H1 (cell line): Measurements from ENCODE around the gene YTHDF2. TPM values are rescaled to one million over a fixed set of nuclear protein-coding genes. Genes with fewer than 3 reads are reported as not detected.

ENCODE experiments used
- CTCF ChIA-PET: fragments of 300-600 bp; sonication (Branson Sonifier 250); formaldehyde crosslinking; loops from one replicate; lab custom pipeline; 2021; ENCODE audit not compliant: partially characterized antibody; lab: Charles Lee
- POLR2A ChIA-PET: fragments of 300-600 bp; sonication (Branson Sonifier 250); formaldehyde crosslinking; loops from one replicate; lab custom pipeline; 2021; ENCODE audit warnings: inconsistent platforms; ENCODE audit not compliant: partially characterized antibody; lab: Charles Lee
- DNase-seq, 2 experiments: peaks; one replicate each; pipeline versions ENCODE4 v3.0.0 to v3.0.0-alpha.2; 2010 to 2022; ENCODE audit warnings: low spot score in 2 of 2, low read depth in 1 of 2, mixed read lengths in 1 of 2
- FAIRE-seq: peaks from 2 replicates; lab custom pipeline; 2011; peaks lifted over from hg19 to GRCh38; lab: Jason Lieb, UNC
- H2AFZ ChIP-seq: 2 replicates; pipeline ENCODE4 v1.8.1; 2012; ENCODE audit warnings: low read length, inconsistent platforms
- H2AK5ac ChIP-seq: 2 replicates; pipeline ENCODE4 v1.6.1; 2013; ENCODE audit warnings: low read depth, low read length
- H2BK120ac ChIP-seq: replicated peaks from 2 replicates; pipeline ENCODE3; 2013; ENCODE audit warnings: low read depth, low read length, inconsistent platforms
- H2BK12ac ChIP-seq: 2 replicates; pipeline ENCODE4 v1.6.1; 2013; ENCODE audit warnings: low read depth, low read length
- H2BK15ac ChIP-seq: 2 replicates; pipeline ENCODE4 v1.6.1; 2013; ENCODE audit warnings: low read length
- H2BK20ac ChIP-seq: 2 replicates; pipeline ENCODE4 v1.6.1; 2013; ENCODE audit warnings: low read length
- H2BK5ac ChIP-seq: 2 replicates; pipeline ENCODE4 v1.6.1; 2013; ENCODE audit warnings: low read depth, low read length
- H3K14ac ChIP-seq: 2 replicates; pipeline ENCODE4 v1.6.1; 2013; ENCODE audit warnings: inconsistent platforms; ENCODE audit not compliant: insufficient read length
- H3K18ac ChIP-seq: 2 replicates; pipeline ENCODE4 v1.6.1; 2013; ENCODE audit warnings: low read length; ENCODE audit errors: extremely low read depth
- H3K23ac ChIP-seq: 2 replicates; pipeline ENCODE4 v1.6.1; 2013; ENCODE audit warnings: inconsistent platforms; ENCODE audit not compliant: insufficient read length
- H3K23me2 ChIP-seq: 2 replicates; pipeline ENCODE4 v1.6.1; 2013; ENCODE audit warnings: low read depth, low read length
- H3K27ac ChIP-seq: 2 replicates; pipeline ENCODE4 v1.6.1; 2011; ENCODE audit warnings: low read depth, low read length, inconsistent platforms
- H3K27me3 ChIP-seq, 4 experiments: replicated peaks in 1 of 4; 1 replicate in 1 of 4; 2 replicates in 3 of 4; pipeline versions ENCODE4 v1.6.1 to v1.8.1; 2011 to 2013; ENCODE audit warnings: low read length in 3 of 4, mild to moderate bottlenecking in 3 of 4, inconsistent platforms in 2 of 4, mixed read lengths in 2 of 4, moderate library complexity in 1 of 4; ENCODE audit not compliant: control insufficient read depth in 3 of 4, insufficient read depth in 3 of 4; ENCODE audit errors: extremely low read depth in 1 of 4
- H3K36me3 ChIP-seq, 4 experiments: 2 replicates each; pipeline versions ENCODE4 v1.6.1 to v1.8.1; 2011 to 2013; ENCODE audit warnings: mild to moderate bottlenecking in 4 of 4, low read length in 3 of 4, moderate library complexity in 2 of 4, control low read depth in 1 of 4, inconsistent platforms in 1 of 4; ENCODE audit not compliant: insufficient read depth in 4 of 4, control insufficient read depth in 2 of 4
- H3K4ac ChIP-seq: replicated peaks from 2 replicates; pipeline ENCODE3; 2013; ENCODE audit warnings: low read length, low read depth, mixed read lengths, inconsistent platforms; ENCODE audit not compliant: insufficient read length
- H3K4me1 ChIP-seq, 4 experiments: replicated peaks in 1 of 4; 1 replicate in 1 of 4; 2 replicates in 3 of 4; pipeline versions ENCODE4 v1.6.1 to v1.8.1; 2011 to 2013; ENCODE audit warnings: low read length in 3 of 4, inconsistent platforms in 2 of 4, mixed read lengths in 1 of 4; ENCODE audit not compliant: insufficient read depth in 4 of 4, control insufficient read depth in 3 of 4
- H3K4me2 ChIP-seq, 2 experiments: 2 replicates each; pipeline versions ENCODE4 v1.6.1 to v1.8.1; 2011 to 2013; ENCODE audit warnings: low read depth in 2 of 2, low read length in 2 of 2, control low read depth in 1 of 2, inconsistent platforms in 1 of 2, mild to moderate bottlenecking in 1 of 2; ENCODE audit not compliant: insufficient read depth in 1 of 2
- H3K4me3 ChIP-seq, 4 experiments: fragments of 200-600, 300-600 bp in 1 of 4; sonication (generic), shearing (Covaris generic), sonication (Bioruptor Twin) in 1 of 4; 2 replicates each; pipeline versions ENCODE4 v1.5.1 to v1.8.1; 2011 to 2016; ENCODE audit warnings: low read length in 4 of 4, low read depth in 3 of 4, control low read depth in 2 of 4, inconsistent platforms in 2 of 4, mild to moderate bottlenecking in 2 of 4, mixed read lengths in 1 of 4, moderate library complexity in 1 of 4; ENCODE audit not compliant: insufficient read depth in 2 of 4; ENCODE audit errors: extremely low read depth in 1 of 4
- H3K56ac ChIP-seq: replicated peaks from 2 replicates; pipeline ENCODE3; 2013; ENCODE audit warnings: low read depth, mild to moderate bottlenecking, mixed read lengths, low read length, inconsistent platforms; ENCODE audit not compliant: insufficient read length
- H3K79me1 ChIP-seq: 2 replicates; pipeline ENCODE4 v1.6.1; 2013; ENCODE audit warnings: low read depth, low read length, control low read depth
- H3K79me2 ChIP-seq, 2 experiments: 2 replicates each; pipeline versions ENCODE4 v1.6.1 to v1.8.1; 2012 to 2013; ENCODE audit warnings: low read length in 2 of 2, mild to moderate bottlenecking in 2 of 2, inconsistent platforms in 1 of 2; ENCODE audit not compliant: insufficient read depth in 2 of 2, control insufficient read depth in 1 of 2
- H3K9ac ChIP-seq, 4 experiments: replicated peaks in 1 of 4; 1 replicate in 1 of 4; 2 replicates in 3 of 4; pipeline versions ENCODE4 v1.6.1 to v1.8.1; 2011 to 2013; ENCODE audit warnings: low read depth in 3 of 4, low read length in 3 of 4, control low read depth in 2 of 4, mild to moderate bottlenecking in 2 of 4, moderate library complexity in 2 of 4, inconsistent platforms in 1 of 4; ENCODE audit errors: extremely low read depth in 1 of 4
- H3K9me3 ChIP-seq, 2 experiments: 2 replicates each; pipeline versions ENCODE4 v1.6.1 to v1.8.1; 2012 to 2013; ENCODE audit warnings: mild to moderate bottlenecking in 2 of 2, moderate library complexity in 2 of 2, control low read depth in 1 of 2, inconsistent platforms in 1 of 2, low read depth in 1 of 2, low read length in 1 of 2, mixed read lengths in 1 of 2; ENCODE audit not compliant: insufficient read depth in 2 of 2
- H4K20me1 ChIP-seq, 2 experiments: replicated peaks in 1 of 2; 2 replicates each; pipeline versions ENCODE3 to v1.8.1; 2011 to 2013; ENCODE audit warnings: inconsistent platforms in 2 of 2, low read length in 2 of 2, mild to moderate bottlenecking in 1 of 2; ENCODE audit not compliant: insufficient read depth in 2 of 2, control insufficient read depth in 1 of 2
- H4K5ac ChIP-seq: 2 replicates; pipeline ENCODE4 v1.6.1; 2013; ENCODE audit warnings: low read length, low read depth, mixed read lengths, inconsistent platforms; ENCODE audit not compliant: insufficient read length
- H4K8ac ChIP-seq: 2 replicates; pipeline ENCODE4 v1.8.0; 2013; ENCODE audit warnings: mild to moderate bottlenecking, moderate library complexity, low read length, inconsistent platforms; ENCODE audit not compliant: insufficient read depth; ENCODE audit errors: extremely low read depth
- H4K91ac ChIP-seq: replicated peaks from 2 replicates; pipeline ENCODE3; 2013; ENCODE audit warnings: low read length, mixed read lengths, inconsistent platforms; ENCODE audit not compliant: insufficient read length
- ASH2L ChIP-seq: fragments of 200-600, 300-600 bp; sonication (generic); IDR thresholded peaks from one replicate; pipeline ENCODE4 v1.7.1; 2017; ENCODE audit warnings: low read length
- BRCA1 ChIP-seq: IDR thresholded peaks from 2 replicates; pipeline ENCODE4 v1.6.1; 2012; ENCODE audit warnings: low read depth, low read length, improper control_type of control experiment
- EZH2 ChIP-seq: fragments of 200-600 bp; sonication (generic); IDR thresholded peaks from 2 replicates; pipeline ENCODE4 v1.7.1; 2012; ENCODE audit warnings: low read depth, mild to moderate bottlenecking, moderate library complexity, low read length, inconsistent platforms; ENCODE audit not compliant: severe bottlenecking
- POLR2A ChIP-seq, 2 experiments: IDR thresholded peaks; 1 replicate in 1 of 2; 2 replicates in 1 of 2; pipeline ENCODE4 v1.6.1; 2011; ENCODE audit warnings: low read depth in 2 of 2, low read length in 2 of 2, mild to moderate bottlenecking in 2 of 2; ENCODE audit errors: control extremely low read depth in 1 of 2
- POLR2AphosphoS5 ChIP-seq: IDR thresholded peaks from 2 replicates; pipeline ENCODE4 v1.6.1; 2011; ENCODE audit warnings: low read depth, low read length
- SP4 ChIP-seq: IDR thresholded peaks from 2 replicates; pipeline ENCODE4 v1.6.1; 2012; ENCODE audit warnings: low read length, inconsistent platforms
- WGBS, 2 experiments: shearing (Covaris generic) in 1 of 2; methylation state at CpG; one replicate each; pipeline versions ENCODE4 v1.1.6 to v1.1.7; 2013 to 2015; ENCODE audit warnings: low lambda C conversion rate in 2 of 2, mixed read lengths in 2 of 2, inconsistent platforms in 1 of 2, low coverage in 1 of 2, missing lambda C conversion rate in 1 of 2; ENCODE audit not compliant: insufficient replicate concordance in 2 of 2, insufficient coverage in 1 of 2, insufficient read length in 1 of 2; ENCODE audit errors: extremely low coverage in 1 of 2, missing lambda C conversion rate in 1 of 2; 5-methylcytosine and 5-hydroxymethylcytosine counted together
- polyA plus RNA-seq, 7 experiments: library from polyadenylated mRNA; depleted of rRNA in 3 of 7; stranded (reverse) in 5 of 7; unstranded in 2 of 7; fragments of >200 nt in 5 of 7; fragments of 200-250 nt in 2 of 7; gene quantifications; 1 replicate in 5 of 7; 2 replicates in 1 of 7; 4 replicates in 1 of 7; pipeline versions ENCODE4 v1.2.1 to v1.2.3, GENCODE V29; 2011 to 2013; ENCODE audit warnings: missing spikeins in 2 of 7, mixed read lengths in 2 of 7
- total RNA-seq: library from RNA; stranded (reverse); fragmentation: NEBNext Ultra II Directional; extraction: Animal tissue kit (Norgen Biotek cat#: 25700); gene quantifications from 2 replicates; pipeline ENCODE4 v1.2.1, GENCODE V29; 2021

YTHDF2 gene
- total and polyA plus RNA-seq, 2 of the 8 experiments (the other 6 are each of a cell fraction or from before 2014, with no cell fraction given), result 128 to 164 TPM

- CTCF ChIA-PET, result interaction anchor here (1.2 to 2.5 kb wide), 3 partner anchors 9 to 131 kb away, joined by 3 to 8 read pairs (median 3); partner anchors contain the start of gene YTHDF2
- H3K56ac ChIP-seq, result no peak overlapping the region
- no peak overlapping the region for H4K8ac ChIP-seq
- H3K23ac ChIP-seq, result no peak overlapping the region
- no peaks in the 10 kb centered on the region for H3K27me3 ChIP-seq
- POLR2A ChIA-PET, result interaction anchor here (0.6 to 12.5 kb wide), 4 partner anchors 10 to 97 kb away, joined by 4 to 369 read pairs (median 38); partner anchors contain the start of genes RNU11 and YTHDF2
- H3K4me1 ChIP-seq, result peaks cover 0 to 5% (median 3%) of the 10 kb centered on the region in 4 experiments; a peak in 3 of 7 replicates
- H2BK5ac ChIP-seq, result no peak overlapping the region
- H3K23me2 ChIP-seq, result no peaks in the 10 kb centered on the region
- no peak overlapping the region for H4K91ac ChIP-seq
- H2BK15ac ChIP-seq, result no peak overlapping the region
- H3K18ac ChIP-seq, result no peak overlapping the region
- H3K9me3 ChIP-seq, result no peaks in the 10 kb centered on the region
- H3K79me2 ChIP-seq, result peaks cover 89 to 100% of the 10 kb centered on the region in 2 experiments
- no peaks in the 10 kb centered on the region; the same call in 1 of the 2 replicates for H3K79me1 ChIP-seq
- no peak for FAIRE-seq
- 83% methylated on average over 4 of the region's 6 CpGs; no CpG with 5 or more reads in 1 of the 2 experiments for WGBS, 2 experiments
- peak in 1 of 2 experiments; percentile 9; a peak in 1 of 3 replicates for TF ChIP-seq POLR2A (IDR thresholded peaks at IDR 0.05; ENCODE audit: control extremely low read depth in 1 of 2, low read depth in 2 of 2, low read length in 2 of 2)
- TF ChIP-seq BRCA1, result no peak
- peak; percentile 31; the same call in 1 of the 2 replicates for TF ChIP-seq POLR2AphosphoS5
- no peak for TF ChIP-seq EZH2
- TF ChIP-seq ASH2L, result no peak
- TF ChIP-seq SP4, result no peak
- TF ChIP-seq, all 59 proteins: peak for 2
- Histone ChIP-seq H2BK120ac (no peak overlapping the region), H3K14ac (no peak overlapping the region), H2BK12ac (no peak overlapping the region), H3K9ac (no peak overlapping the region), H3K4me2 (peak overlapping the region in 1 of 2 experiments; percentile 60; a peak in 2 of 4 replicates), H3K4ac (no peak overlapping the region), H4K5ac (no peak overlapping the region), H4K20me1 (peaks cover 26 to 37% of the 10 kb centered on the region in 2 experiments), H2AFZ (no peak overlapping the region), H3K4me3 (peak overlapping the region in 1 of 4 experiments; percentile 34; a peak in 1 of 8 replicates), H3K27ac (no peak overlapping the region), H2BK20ac (no peak overlapping the region), H2AK5ac (no peak overlapping the region), H3K36me3 (peaks cover 29 to 78% (median 52%) of the 10 kb centered on the region in 4 experiments)
- DNase-seq, result no peak
Measured at GRCh38 chr1:28745653-28746173, 9.0 kb downstream of the YTHDF2 start.
